Fibroblast of lung (primary cell): ENCODE data around the gene INF2. TPM values are rescaled to one million over a fixed set of nuclear protein-coding genes. Genes with fewer than 3 reads are reported as not detected.

Experiments
- DNase-seq, 2 donors: peaks; one replicate each; pipeline versions ENCODE4 v3.0.0 to v3.0.0-alpha.2; 2010; ENCODE audit warnings: low read depth in 2 of 2
- H2AFZ ChIP-seq: 2 replicates; pipeline ENCODE4 v1.5.1; 2012; ENCODE audit warnings: low read length, control low read depth, inconsistent platforms
- H3K27ac ChIP-seq: 2 replicates; pipeline ENCODE4 v1.5.1; 2011; ENCODE audit warnings: low read length, control low read depth; ENCODE audit not compliant: insufficient read depth
- H3K27me3 ChIP-seq: 2 replicates; pipeline ENCODE4 v1.5.1; 2011; ENCODE audit warnings: mild to moderate bottlenecking, low read length; ENCODE audit not compliant: control insufficient read depth, insufficient read depth
- H3K36me3 ChIP-seq: 2 replicates; pipeline ENCODE4 v1.5.1; 2011; ENCODE audit warnings: low read length; ENCODE audit not compliant: control insufficient read depth, insufficient read depth
- H3K4me1 ChIP-seq: 2 replicates; pipeline ENCODE4 v1.5.1; 2011; ENCODE audit warnings: low read length; ENCODE audit not compliant: control insufficient read depth, insufficient read depth; ENCODE audit errors: extremely low read depth
- H3K4me2 ChIP-seq: 2 replicates; pipeline ENCODE4 v1.5.1; 2011; ENCODE audit warnings: low read length, control low read depth; ENCODE audit not compliant: insufficient read depth; ENCODE audit errors: extremely low read depth
- H3K4me3 ChIP-seq, 4 experiments: fragments of 200-600 bp in 1 of 4; sonication (generic) in 1 of 4; replicated peaks in 1 of 4; 2 replicates each; pipeline ENCODE4 v1.5.1; 2011 to 2016; ENCODE audit warnings: low read length in 4 of 4, low read depth in 3 of 4, mild to moderate bottlenecking in 3 of 4, control low read depth in 2 of 4, inconsistent platforms in 1 of 4, mixed read lengths in 1 of 4; ENCODE audit not compliant: insufficient read depth in 1 of 4; ENCODE audit errors: control extremely low read depth in 1 of 4
- H3K79me2 ChIP-seq: 2 replicates; pipeline ENCODE4 v1.5.1; 2012; ENCODE audit warnings: mild to moderate bottlenecking, low read length, inconsistent platforms; ENCODE audit not compliant: control insufficient read depth, insufficient read depth
- H3K9ac ChIP-seq: 2 replicates; pipeline ENCODE4 v1.5.1; 2011; ENCODE audit warnings: mild to moderate bottlenecking, low read length, control low read depth; ENCODE audit not compliant: insufficient read depth
- H3K9me3 ChIP-seq: 2 replicates; pipeline ENCODE4 v1.5.1; 2012; ENCODE audit warnings: low read depth, low read length; ENCODE audit not compliant: control insufficient read depth, insufficient read depth
- H4K20me1 ChIP-seq: 2 replicates; pipeline ENCODE4 v1.5.1; 2011; ENCODE audit warnings: low read length; ENCODE audit not compliant: control insufficient read depth, insufficient read depth; ENCODE audit errors: extremely low read depth
- CTCF ChIP-seq, 2 donors: IDR thresholded peaks in 1 of 2; conservative IDR thresholded peaks in 1 of 2; 1 replicate in 1 of 2; 2 replicates in 1 of 2; pipeline ENCODE4 v1.5.1; 2011 to 2012; ENCODE audit warnings: low read length in 2 of 2, control low read depth in 1 of 2, inconsistent platforms in 1 of 2, low read depth in 1 of 2, mild to moderate bottlenecking in 1 of 2
- EZH2 ChIP-seq: IDR thresholded peaks from 2 replicates; pipeline ENCODE4 v1.5.1; 2012; ENCODE audit warnings: low read length, control low read depth, mild to moderate bottlenecking; ENCODE audit errors: missing control alignments
- polyA plus RNA-seq, 2 donors: library from polyadenylated mRNA; depleted of rRNA in 1 of 2; stranded (reverse) in 1 of 2; unstranded in 1 of 2; fragments of >200 nt; gene quantifications; 2 replicates each; pipeline ENCODE4 v1.2.1, GENCODE V29; 2011 to 2012; ENCODE audit warnings: missing spikeins in 1 of 2
- total RNA-seq: library from RNA; depleted of rRNA; stranded (reverse); fragments of >200 nt; gene quantifications from 2 replicates; pipeline ENCODE4 v1.2.1, GENCODE V29; 2014

Gene INF2
- total and polyA plus RNA-seq, 2 donors (not counting 1 experiment from before 2014, with no cell fraction given) = 19.8 to 50.9 TPM

GRCh38 chr14:104724981-104725771 lies 35.8 kb downstream of the INF2 start:
- Histone ChIP-seq H3K9ac (no peak overlapping the region), H2AFZ (no peak overlapping the region), H4K20me1 (no peaks in the 10 kb centered on the region), H3K9me3 (no peaks in the 10 kb centered on the region), H3K79me2 (no peaks in the 10 kb centered on the region), H3K4me2 (peak overlapping the region; percentile 64), H3K36me3 (peaks cover 7% of the 10 kb centered on the region), H3K4me1 (peaks cover 11% of the 10 kb centered on the region), H3K27ac (no peak overlapping the region), H3K27me3 (peaks cover 9% of the 10 kb centered on the region), H3K4me3 (peak overlapping the region in 2 of 4 experiments; percentile 36 to 54)
- peak; percentile 31 to 47 for TF ChIP-seq CTCF (conservative IDR thresholded peaks at IDR 0.05 in 1 of 2, IDR thresholded peaks at IDR 0.05 in 1 of 2; ENCODE audit: low read depth in 1 of 2, low read length in 2 of 2)
- no peak for TF ChIP-seq EZH2
- peak in 1 of 2 donors; percentile 63 for DNase-seq

GRCh38 chr14:104725772-104726548 lies 36.5 kb downstream of the INF2 start:
- peaks cover 11% of the 10 kb centered on the region for H3K4me1 ChIP-seq
- DNase-seq = no peak
- TF ChIP-seq EZH2 = no peak
- no peak for TF ChIP-seq CTCF (conservative IDR thresholded peaks at IDR 0.05 in 1 of 2, IDR thresholded peaks at IDR 0.05 in 1 of 2; ENCODE audit: low read depth in 1 of 2, low read length in 2 of 2)
- no peaks in the 10 kb centered on the region for H3K79me2 ChIP-seq
- H3K36me3 ChIP-seq = peaks cover 7% of the 10 kb centered on the region
- H3K27ac ChIP-seq = no peak overlapping the region
- H2AFZ ChIP-seq = no peak overlapping the region
- no peak overlapping the region for H3K4me3 ChIP-seq
- peaks cover 9% of the 10 kb centered on the region for H3K27me3 ChIP-seq
- H3K9me3 ChIP-seq = no peaks in the 10 kb centered on the region
- H3K9ac ChIP-seq = no peak overlapping the region
- H4K20me1 ChIP-seq = no peaks in the 10 kb centered on the region
- no peak overlapping the region for H3K4me2 ChIP-seq
